H9 (cell line): ENCODE measurements around the gene CDK5R2. TPM values are rescaled to one million over a fixed set of nuclear protein-coding genes. Genes with fewer than 3 reads are reported as not detected.

Source experiments
- DNase-seq: peaks from one replicate; pipeline ENCODE4 v3.0.0-alpha.2; 2017
- H2AFZ ChIP-seq: one replicate; pipeline ENCODE4 v1.6.1; 2013; ENCODE audit warnings: mild to moderate bottlenecking, low read length, control low read depth, moderate library complexity
- H2AK5ac ChIP-seq: 2 replicates; pipeline ENCODE4 v1.6.1; 2013; ENCODE audit warnings: low read length, control low read depth, mixed read lengths; ENCODE audit not compliant: insufficient read length
- H2BK120ac ChIP-seq: one replicate; pipeline ENCODE4 v1.6.1; 2013; ENCODE audit warnings: low read depth, mild to moderate bottlenecking, low read length, control low read depth, inconsistent platforms; ENCODE audit not compliant: poor library complexity, severe bottlenecking
- H2BK12ac ChIP-seq: 2 replicates; pipeline ENCODE4 v1.6.1; 2013; ENCODE audit warnings: low read length, control low read depth, mixed read lengths, low read depth; ENCODE audit not compliant: insufficient read length
- H2BK15ac ChIP-seq: 2 replicates; pipeline ENCODE4 v1.6.1; 2013; ENCODE audit warnings: low read depth, low read length, control low read depth
- H2BK20ac ChIP-seq: one replicate; pipeline ENCODE4 v1.6.1; 2013; ENCODE audit warnings: low read depth, mild to moderate bottlenecking, low read length, control low read depth, inconsistent platforms; ENCODE audit not compliant: poor library complexity, severe bottlenecking
- H2BK5ac ChIP-seq: 2 replicates; pipeline ENCODE4 v1.6.1; 2013; ENCODE audit warnings: low read length, control low read depth, mixed read lengths; ENCODE audit not compliant: insufficient read length
- H3K14ac ChIP-seq: 2 replicates; pipeline ENCODE4 v1.6.1; 2013; ENCODE audit warnings: low read length, control low read depth; ENCODE audit not compliant: insufficient read depth
- H3K18ac ChIP-seq: 2 replicates; pipeline ENCODE4 v1.6.1; 2013; ENCODE audit warnings: low read depth, mild to moderate bottlenecking, mixed read lengths, low read length, control low read depth; ENCODE audit not compliant: insufficient read length
- H3K23ac ChIP-seq: 2 replicates; pipeline ENCODE4 v1.6.1; 2013; ENCODE audit warnings: low read length, control low read depth, mixed read lengths, low read depth; ENCODE audit not compliant: insufficient read length
- H3K23me2 ChIP-seq: 2 replicates; pipeline ENCODE4 v1.6.1; 2013; ENCODE audit warnings: low read depth, mild to moderate bottlenecking, mixed read lengths, low read length, control low read depth; ENCODE audit not compliant: insufficient read length, poor library complexity, severe bottlenecking
- H3K27ac ChIP-seq: 2 replicates; pipeline ENCODE4 v1.5.1; 2013; ENCODE audit warnings: low read length, control low read depth, mixed read lengths, low read depth; ENCODE audit not compliant: insufficient read length
- H3K27me3 ChIP-seq: 2 replicates; pipeline ENCODE4 v1.6.1; 2013; ENCODE audit warnings: low read length, control low read depth, inconsistent platforms; ENCODE audit not compliant: insufficient read depth
- H3K4ac ChIP-seq: 2 replicates; pipeline ENCODE4 v1.6.1; 2013; ENCODE audit warnings: low read depth, mild to moderate bottlenecking, control low read depth, inconsistent platforms, low read length, moderate library complexity
- H3K4me1 ChIP-seq: 2 replicates; pipeline ENCODE4 v1.6.1; 2013; ENCODE audit warnings: low read length, control low read depth, inconsistent platforms; ENCODE audit not compliant: insufficient read depth
- H3K4me2 ChIP-seq: 2 replicates; pipeline ENCODE4 v1.6.1; 2013; ENCODE audit warnings: low read length, control low read depth, mixed read lengths; ENCODE audit not compliant: insufficient read length, insufficient read depth
- H3K56ac ChIP-seq: 2 replicates; pipeline ENCODE4 v1.6.1; 2013; ENCODE audit warnings: low read depth, mild to moderate bottlenecking, mixed read lengths, low read length, control low read depth; ENCODE audit not compliant: insufficient read length
- H3K79me1 ChIP-seq: 2 replicates; pipeline ENCODE4 v1.6.1; 2013; ENCODE audit warnings: low read depth, mild to moderate bottlenecking, moderate library complexity, low read length, control low read depth, inconsistent platforms; ENCODE audit not compliant: insufficient read depth, poor library complexity, severe bottlenecking
- H3K79me2 ChIP-seq: 2 replicates; pipeline ENCODE4 v1.6.1; 2013; ENCODE audit warnings: low read length, control low read depth, inconsistent platforms; ENCODE audit not compliant: insufficient read depth
- H3K9ac ChIP-seq: 2 replicates; pipeline ENCODE4 v1.6.1; 2013; ENCODE audit warnings: low read length, control low read depth, mixed read lengths; ENCODE audit not compliant: insufficient read length; ENCODE audit errors: extremely low read depth
- H3K9me3 ChIP-seq: one replicate; pipeline ENCODE4 v1.6.1; 2013; ENCODE audit warnings: low read depth, low read length, inconsistent platforms; ENCODE audit not compliant: control insufficient read depth
- H3T11ph ChIP-seq: one replicate; pipeline ENCODE4 v1.6.1; 2013; ENCODE audit warnings: mild to moderate bottlenecking, low read length, control low read depth, inconsistent platforms
- H4K20me1 ChIP-seq: one replicate; pipeline ENCODE4 v1.6.1; 2013; ENCODE audit not compliant: control insufficient read depth, insufficient read length, insufficient read depth
- H4K5ac ChIP-seq: 2 replicates; pipeline ENCODE4 v1.6.1; 2013; ENCODE audit warnings: low read depth, mild to moderate bottlenecking, mixed read lengths, low read length, control low read depth; ENCODE audit not compliant: insufficient read length
- H4K8ac ChIP-seq: replicated peaks from 2 replicates; pipeline ENCODE4 v1.6.1; 2013; ENCODE audit warnings: low read length, control low read depth, mixed read lengths, low read depth; ENCODE audit not compliant: insufficient read length
- H4K91ac ChIP-seq: 2 replicates; pipeline ENCODE4 v1.6.1; 2013; ENCODE audit warnings: low read depth, mild to moderate bottlenecking, moderate library complexity, mixed read lengths, low read length, control low read depth; ENCODE audit not compliant: insufficient read length
- H3K27ac Mint-ChIP-seq, 3 experiments: 2 replicates in 2 of 3; 3 replicates in 1 of 3; pipeline ENCODE4 v1.8.0; 2020 to 2021; ENCODE audit warnings: mixed read lengths in 3 of 3, mild to moderate bottlenecking in 1 of 3, moderate library complexity in 1 of 3
- H3K27me3 Mint-ChIP-seq: 2 replicates; pipeline ENCODE4 v1.8.0; 2021; ENCODE audit warnings: low read depth, mild to moderate bottlenecking, moderate library complexity, mixed read lengths
- H3K36me3 Mint-ChIP-seq, 3 experiments: 2 replicates in 2 of 3; 3 replicates in 1 of 3; pipeline ENCODE4 v1.8.0; 2020 to 2021; ENCODE audit warnings: low read depth in 3 of 3, mixed read lengths in 3 of 3; ENCODE audit not compliant: insufficient read depth in 1 of 3
- H3K4me1 Mint-ChIP-seq, 2 experiments: 2 replicates each; pipeline ENCODE4 v1.8.0; 2020; ENCODE audit warnings: mixed read lengths in 2 of 2
- H3K4me3 Mint-ChIP-seq, 2 experiments: 2 replicates in 1 of 2; 3 replicates in 1 of 2; pipeline ENCODE4 v1.8.0; 2020 to 2021; ENCODE audit warnings: mild to moderate bottlenecking in 2 of 2, mixed read lengths in 2 of 2, moderate library complexity in 1 of 2
- H3K9me3 Mint-ChIP-seq, 2 experiments: 2 replicates in 1 of 2; 3 replicates in 1 of 2; pipeline ENCODE4 v1.8.0; 2020; ENCODE audit warnings: mild to moderate bottlenecking in 2 of 2, mixed read lengths in 2 of 2, moderate library complexity in 1 of 2
- WGBS: extraction: QIAGEN DNeasy Blood & Tissue Kit; methylation state at CpG from one replicate; pipeline ENCODE4 v1.1.7; 2013; ENCODE audit warnings: missing lambda C conversion rate, low lambda C conversion rate, mixed read lengths; ENCODE audit not compliant: insufficient read length; ENCODE audit errors: extremely low coverage; 5-methylcytosine and 5-hydroxymethylcytosine counted together
- total RNA-seq: library from RNA; stranded (reverse); gene quantifications from 2 replicates; pipeline ENCODE4 v1.2.1, GENCODE V29; 2021
- TF ChIP-seq, protein P1 (sequence below): fragments of 200-600 bp; sonication (generic); conservative IDR thresholded peaks from 3 replicates; pipeline ENCODE4 v1.8.0; 2021; ENCODE audit warnings: antibody characterized with exemption, mild to moderate bottlenecking

Gene CDK5R2
- total RNA-seq, 1 experiment from 2014 or later, result 0.26 TPM

DNA sequence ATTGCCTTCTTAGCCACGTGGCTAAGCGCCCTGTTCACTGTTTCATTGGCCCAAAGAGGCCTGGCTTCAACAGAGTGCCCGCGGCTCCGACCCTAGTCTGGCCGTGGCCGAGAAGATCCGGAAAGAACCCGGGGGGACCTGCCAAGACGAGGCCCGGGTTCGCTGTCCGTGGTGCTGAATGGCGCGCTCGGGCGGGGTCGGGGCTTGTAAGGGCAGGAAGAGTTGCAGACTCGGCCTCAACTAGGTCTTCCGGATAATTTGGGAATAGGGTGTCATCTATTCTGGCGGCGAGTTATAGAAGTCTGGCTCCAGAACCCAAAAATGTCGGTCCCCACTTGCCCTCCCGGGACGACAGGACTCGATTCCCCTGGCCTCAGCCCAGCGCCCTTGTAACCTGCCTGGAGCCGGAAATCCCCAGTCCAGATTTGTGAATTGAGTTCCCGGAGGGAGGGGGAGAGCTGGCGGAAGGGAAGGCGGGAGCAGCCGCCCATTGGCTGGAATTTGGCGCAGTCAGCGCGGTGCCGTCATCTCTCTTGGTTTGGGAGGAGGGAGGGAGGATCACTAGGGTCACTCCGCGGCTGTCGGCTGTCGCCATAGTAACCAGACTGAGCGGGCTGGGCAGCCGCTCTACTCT, 3.5 kb downstream of the CDK5R2 start:
- Histone ChIP-seq H3K79me1 (no peaks in the 10 kb centered on the region), H3K4me2 (peak overlapping the region; percentile 49), H3K79me2 (no peaks in the 10 kb centered on the region), H3K14ac (no peak overlapping the region), H3K18ac (no peak overlapping the region), H3K9ac (no peak overlapping the region), H2BK12ac (no peak overlapping the region), H3K9me3 (no peaks in the 10 kb centered on the region), H2BK20ac (no peak overlapping the region), H3K27ac (no peak overlapping the region), H3K4ac (no peak overlapping the region), H2BK15ac (no peak overlapping the region), H2BK120ac (no peak overlapping the region), H3T11ph (no peak overlapping the region), H3K4me1 (peaks cover 4% of the 10 kb centered on the region; the same call in 1 of the 2 replicates), H3K23me2 (peaks cover 16% of the 10 kb centered on the region), H3K27me3 (peaks cover 20% of the 10 kb centered on the region), H4K91ac (no peak overlapping the region), H2BK5ac (no peak overlapping the region), H2AFZ (no peak overlapping the region), H3K56ac (no peak overlapping the region), H4K5ac (no peak overlapping the region), H4K8ac (no peak overlapping the region), H4K20me1 (no peaks in the 10 kb centered on the region), H3K23ac (no peak overlapping the region), H2AK5ac (no peak overlapping the region)
- TF ChIP-seq, protein P1, sequence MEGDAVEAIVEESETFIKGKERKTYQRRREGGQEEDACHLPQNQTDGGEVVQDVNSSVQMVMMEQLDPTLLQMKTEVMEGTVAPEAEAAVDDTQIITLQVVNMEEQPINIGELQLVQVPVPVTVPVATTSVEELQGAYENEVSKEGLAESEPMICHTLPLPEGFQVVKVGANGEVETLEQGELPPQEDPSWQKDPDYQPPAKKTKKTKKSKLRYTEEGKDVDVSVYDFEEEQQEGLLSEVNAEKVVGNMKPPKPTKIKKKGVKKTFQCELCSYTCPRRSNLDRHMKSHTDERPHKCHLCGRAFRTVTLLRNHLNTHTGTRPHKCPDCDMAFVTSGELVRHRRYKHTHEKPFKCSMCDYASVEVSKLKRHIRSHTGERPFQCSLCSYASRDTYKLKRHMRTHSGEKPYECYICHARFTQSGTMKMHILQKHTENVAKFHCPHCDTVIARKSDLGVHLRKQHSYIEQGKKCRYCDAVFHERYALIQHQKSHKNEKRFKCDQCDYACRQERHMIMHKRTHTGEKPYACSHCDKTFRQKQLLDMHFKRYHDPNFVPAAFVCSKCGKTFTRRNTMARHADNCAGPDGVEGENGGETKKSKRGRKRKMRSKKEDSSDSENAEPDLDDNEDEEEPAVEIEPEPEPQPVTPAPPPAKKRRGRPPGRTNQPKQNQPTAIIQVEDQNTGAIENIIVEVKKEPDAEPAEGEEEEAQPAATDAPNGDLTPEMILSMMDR, result no peak
- Mint-ChIP-seq H3K36me3 (no peaks in the 10 kb centered on the region; a peak in 3 of 7 replicates), H3K4me1 (peaks cover 23 to 35% of the 10 kb centered on the region in 2 experiments), H3K27me3 (peaks cover 64% of the 10 kb centered on the region), H3K9me3 (peaks cover 0 to 2% of the 10 kb centered on the region in 2 experiments; a peak in 2 of 5 replicates), H3K4me3 (peak overlapping the region; percentile 78 to 84), H3K27ac (peak overlapping the region in 1 of 3 experiments; percentile 96; a peak in 2 of 7 replicates)
- no CpG with 5 or more reads among the region's 42 CpGs for WGBS
- peak; percentile 98 for DNase-seq
